Activated CD4-positive, alpha-beta T cell treated with anti-CD3 and anti-CD28 coated beads, Interleukin-2, Interleukin-6, amounts not matched to agents 100 ng/mL and 50 ng/mL, durations not matched to agents 16 hours and 8 hours (primary cell): Measurements from ENCODE around the gene FAHD1.
A peak's percentile ranks its signal among the peaks of the same experiment; 100 is the strongest.

Experiments
- DNase-seq: peaks from one replicate; pipeline ENCODE4 v3.0.0-alpha.2; 2020

Gene FAHD1

GRCh38 chr16:1826691-1827573 is at the start of gene FAHD1, which contains the start of gene HAGH:
Gene FAHD1 (plus strand): TSS chr16:1827206. CDS start chr16:1827239, 33 bp downstream.
Gene HAGH (minus strand): TSS chr16:1826825. CDS start chr16:1826787, 38 bp downstream.
- peak; percentile 94 for DNase-seq

GRCh38 chr16:1777375-1778199 is 49.4 kb upstream of the FAHD1 start:
- no peak for DNase-seq

GRCh38 chr16:1778200-1779179 is 48.5 kb upstream of the FAHD1 start:
- no peak for DNase-seq

- DNase-seq = no peak
These were observed 47.7 kb upstream of the FAHD1 start for GRCh38 chr16:1779234-1779701.

GRCh38 chr16:1779741-1780676 is 47.0 kb upstream of the FAHD1 start:
- DNase-seq = no peak

GRCh38 chr16:1780677-1781072 is 46.3 kb upstream of the FAHD1 start:
- no peak for DNase-seq

- no peak for DNase-seq
These were observed 45.8 kb upstream of the FAHD1 start for GRCh38 chr16:1781254-1781653.

- peak; percentile 32 for DNase-seq
These were observed 45.1 kb upstream of the FAHD1 start for GRCh38 chr16:1781758-1782407.

- peak; percentile 100 for DNase-seq
These were observed 44.4 kb upstream of the FAHD1 start, which contains the start of the genes NUBP2 and SPSB3 for GRCh38 chr16:1782408-1783264. Gene NUBP2 (plus strand): TSS chr16:1782960. CDS start chr16:1783021, 61 bp downstream. Gene SPSB3 (minus strand): TSS chr16:1782571. CDS start chr16:1781483, 1,088 bp downstream.

- no peak for DNase-seq
These were observed 41.8 kb upstream of the FAHD1 start for GRCh38 chr16:1784977-1785845.

GRCh38 chr16:1785846-1786170 is 41.2 kb upstream of the FAHD1 start:
- DNase-seq = no peak

GRCh38 chr16:1786242-1787055 is 40.6 kb upstream of the FAHD1 start:
- no peak for DNase-seq

- DNase-seq = no peak
These were observed 40.0 kb upstream of the FAHD1 start for GRCh38 chr16:1787056-1787321.

- no peak for DNase-seq
These were observed 39.5 kb upstream of the FAHD1 start for GRCh38 chr16:1787322-1788094.

GRCh38 chr16:1788095-1788707 is 38.8 kb upstream of the FAHD1 start:
- no peak for DNase-seq

- DNase-seq = no peak
These were observed 38.3 kb upstream of the FAHD1 start for GRCh38 chr16:1788708-1789100.

GRCh38 chr16:1789643-1790045 is 37.4 kb upstream of the FAHD1 start:
- no peak for DNase-seq
